Stimulated activated naive CD8-positive, alpha-beta T cell treated with anti-CD3 and anti-CD28 coated beads, Interleukin-15, Interleukin-2, amounts not matched to agents 100 U/mL and 50 U/mL, for 24 hours (primary cell): ENCODE measurements around the gene EPB41L3.
"Not testable (repeated sequence)": the region's sequence is repeated elsewhere in the genome, so short reads cannot be mapped to it uniquely, and the experiment has no call there.

ENCODE experiments used
- ATAC-seq: fragments of 150-1000 bp; cut with Tn5 transposase; one replicate; pipeline ENCODE4 v1.10.0; 2021
- DNase-seq: peaks from one replicate; pipeline ENCODE4 v3.0.0; 2021

Gene EPB41L3

DNA sequence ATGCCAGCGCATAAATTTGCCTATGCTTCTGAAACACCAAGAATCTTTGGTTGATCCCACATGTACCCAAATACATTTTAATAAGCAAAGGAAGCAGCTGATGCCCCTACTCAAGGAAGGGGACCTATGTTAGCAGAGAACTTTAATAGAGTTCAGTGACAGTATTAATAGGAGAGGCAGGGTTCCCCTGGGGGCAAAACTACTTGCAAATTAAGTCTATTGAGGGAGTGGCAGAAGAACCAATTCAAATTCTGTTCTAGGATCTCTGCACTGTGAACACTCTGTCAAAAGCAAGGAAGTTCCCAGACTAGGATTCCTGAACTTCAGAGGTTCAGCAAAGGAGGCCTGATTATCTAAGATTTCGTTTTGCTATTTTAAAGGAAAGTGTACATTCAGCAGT lies 47.5 kb downstream of the EPB41L3 start:
- DNase-seq = no peak
- no peak for ATAC-seq

DNA sequence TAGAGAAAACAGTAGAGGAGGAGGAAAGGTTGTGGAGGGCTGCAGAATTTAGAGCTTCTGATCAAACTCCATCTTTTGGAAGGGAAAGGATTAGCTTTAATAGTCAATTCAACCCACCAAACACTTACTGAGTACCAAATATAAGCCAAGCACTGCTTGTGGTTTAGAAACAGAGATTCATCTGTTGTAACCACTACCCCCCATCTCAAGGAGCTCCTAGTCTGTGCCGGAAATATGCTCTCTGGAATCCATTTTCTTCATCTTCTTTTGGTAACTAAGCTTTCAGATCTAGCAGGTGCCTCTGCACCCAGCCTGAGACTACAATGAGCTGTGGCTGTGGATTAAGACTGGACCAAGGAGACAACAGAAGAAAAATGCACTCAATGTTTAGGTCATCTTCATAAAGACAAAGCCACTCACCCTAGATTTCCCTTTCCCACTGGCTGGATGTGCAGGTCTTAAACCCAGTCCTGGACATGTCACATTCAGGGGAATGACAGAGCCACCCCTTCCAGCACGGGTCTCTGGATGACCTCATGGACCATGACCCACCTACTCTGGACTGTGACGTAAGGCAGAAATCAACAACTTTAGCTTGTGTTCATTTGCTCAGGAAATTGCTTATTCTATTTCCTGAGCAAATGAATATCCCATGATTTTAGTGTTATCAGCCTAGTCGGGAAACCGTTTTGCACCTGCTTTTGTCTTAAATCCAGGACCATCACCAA lies 52.9 kb downstream of the EPB41L3 start:
- ATAC-seq (no peak), DNase-seq (no peak)

DNA sequence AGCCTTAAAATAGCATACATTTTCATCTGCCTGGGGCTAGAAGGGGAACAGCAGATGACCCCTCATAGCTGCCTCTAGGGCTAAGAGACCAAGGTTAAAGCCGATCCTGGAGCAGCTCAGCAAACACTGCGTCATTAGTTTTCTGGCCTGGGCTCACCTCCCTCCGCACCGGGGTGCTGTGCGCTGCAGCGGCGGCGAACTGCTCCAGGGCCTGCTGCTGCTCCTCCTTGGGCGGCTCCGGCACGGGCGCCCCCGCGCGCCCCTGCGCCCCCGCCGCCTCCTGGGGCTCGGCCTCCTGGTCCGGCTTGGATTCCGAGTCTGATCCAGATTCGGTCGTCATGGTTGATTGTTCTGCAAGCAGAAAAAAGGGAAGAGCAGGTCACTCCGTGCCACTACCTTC lies 55.0 kb downstream of the EPB41L3 start:
- DNase-seq = no peak

DNA sequence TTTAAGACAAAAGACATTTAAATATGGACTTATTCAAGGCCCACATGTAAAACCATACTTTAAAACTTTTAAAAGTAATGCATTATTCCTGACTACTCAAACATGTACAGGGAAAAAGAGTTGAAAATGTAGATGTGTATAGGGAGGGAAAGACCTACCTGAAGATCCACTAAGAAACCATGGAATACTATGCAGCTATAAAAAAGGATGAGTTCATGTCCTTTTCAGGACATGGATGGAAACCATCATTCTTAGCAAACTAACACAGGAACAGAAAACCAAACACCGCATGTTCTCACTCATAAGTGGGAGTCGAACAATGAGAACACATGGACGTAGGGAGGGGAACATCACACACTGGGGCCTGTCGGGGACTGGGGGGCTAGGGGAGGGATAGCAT lies 55.8 kb downstream of the EPB41L3 start:
- DNase-seq, ATAC-seq: not testable (repeated sequence)

More for the DNA sequence above, 55.0 kb downstream of the EPB41L3 start:
- ATAC-seq = no peak

DNA sequence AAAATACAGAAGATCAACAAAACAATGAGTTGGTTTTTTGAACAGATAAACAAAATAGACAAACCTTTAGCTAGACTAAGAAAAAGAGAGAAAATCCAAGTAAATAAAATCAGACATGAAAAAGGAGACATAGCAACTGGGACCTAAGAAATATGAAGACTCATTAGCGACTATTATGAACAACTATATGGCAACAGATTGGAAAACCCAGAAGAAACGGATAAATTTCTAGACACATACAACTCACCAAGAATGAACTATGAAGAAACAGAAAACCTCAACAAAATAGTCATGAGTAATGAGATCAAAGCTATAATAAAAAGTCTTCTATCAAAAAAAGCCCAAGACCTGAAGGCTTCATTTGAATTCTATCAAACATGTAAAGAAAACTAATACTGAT lies 59.3 kb downstream of the EPB41L3 start:
- ATAC-seq = no peak
- DNase-seq = no peak

DNA sequence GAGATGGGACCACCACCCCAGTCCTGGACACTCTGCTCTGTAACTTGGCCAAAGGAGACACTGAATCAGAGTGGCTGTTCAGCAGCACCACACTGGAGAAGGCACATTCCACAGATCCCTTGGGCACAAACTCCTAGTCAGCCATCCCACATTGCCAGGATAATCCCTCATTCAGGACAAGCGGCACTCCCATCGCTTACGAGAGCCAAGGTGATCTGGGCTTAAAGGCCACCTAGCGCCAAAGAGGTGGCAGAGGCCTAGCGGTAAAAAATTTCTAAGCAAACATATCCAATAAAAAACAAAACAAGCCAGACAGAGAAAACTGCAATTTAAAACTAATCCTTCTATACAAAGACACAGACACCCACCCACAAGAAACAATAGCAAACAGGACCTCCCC lies 62.2 kb downstream of the EPB41L3 start:
- ATAC-seq = no peak
- DNase-seq = no peak

DNA sequence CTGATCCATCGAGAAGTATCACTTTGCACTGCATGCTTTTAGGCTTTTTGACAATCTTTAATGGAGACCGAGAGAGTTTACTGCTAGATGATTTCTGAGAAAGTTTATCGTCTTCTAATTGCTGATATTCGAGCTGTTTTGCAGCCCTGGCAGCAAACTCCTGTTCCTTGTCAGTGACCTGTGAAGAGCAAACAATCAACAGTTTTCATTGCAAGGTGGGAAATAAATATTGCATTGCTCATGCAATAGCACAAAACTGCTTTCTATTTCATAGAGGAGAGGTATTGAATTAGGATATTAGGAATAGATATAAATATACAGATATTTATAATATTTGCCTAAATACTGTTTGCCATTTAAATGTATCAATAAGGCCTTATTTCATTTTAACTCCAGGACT lies 65.5 kb downstream of the EPB41L3 start:
- DNase-seq (no peak), ATAC-seq (no peak)

DNA sequence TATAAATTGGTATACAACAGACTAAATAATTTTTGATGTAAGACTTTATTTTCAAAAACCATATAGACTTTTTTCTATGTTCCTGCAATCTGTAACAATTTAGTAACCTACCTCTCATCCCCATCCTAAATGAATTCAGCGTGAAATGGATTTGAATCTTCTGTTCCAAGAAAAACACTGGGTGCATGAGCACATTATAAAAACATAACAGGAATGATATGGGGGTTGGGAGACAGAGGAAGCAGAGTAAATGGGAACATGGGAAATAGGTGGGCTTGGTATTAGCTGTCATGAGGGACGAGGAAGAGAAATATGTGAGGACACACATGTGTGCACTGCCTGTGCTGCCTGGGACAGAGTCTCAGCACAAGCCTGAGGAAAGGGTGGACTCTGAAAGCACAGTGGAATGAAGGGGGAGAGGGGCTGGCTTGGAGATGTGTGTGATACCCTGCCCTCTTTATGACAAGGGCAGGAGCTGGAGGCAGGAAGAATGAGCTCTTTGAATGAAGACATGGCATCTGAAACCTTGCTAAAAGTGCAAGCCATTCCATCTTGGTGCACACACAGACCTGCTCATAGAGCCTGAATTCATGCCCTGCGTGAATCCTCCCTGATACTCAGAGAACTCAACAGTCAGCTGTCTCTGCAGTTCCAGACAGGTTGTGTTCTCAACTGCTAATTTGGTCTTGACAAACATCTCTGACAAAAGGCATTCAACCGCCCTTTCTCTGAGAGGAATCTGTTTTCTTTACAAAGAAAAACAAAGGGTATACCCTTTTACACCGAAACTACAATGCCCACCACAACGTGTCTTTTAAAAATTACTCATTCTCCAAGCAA lies 66.6 kb downstream of the EPB41L3 start:
- ATAC-seq (no peak), DNase-seq (no peak)

DNA sequence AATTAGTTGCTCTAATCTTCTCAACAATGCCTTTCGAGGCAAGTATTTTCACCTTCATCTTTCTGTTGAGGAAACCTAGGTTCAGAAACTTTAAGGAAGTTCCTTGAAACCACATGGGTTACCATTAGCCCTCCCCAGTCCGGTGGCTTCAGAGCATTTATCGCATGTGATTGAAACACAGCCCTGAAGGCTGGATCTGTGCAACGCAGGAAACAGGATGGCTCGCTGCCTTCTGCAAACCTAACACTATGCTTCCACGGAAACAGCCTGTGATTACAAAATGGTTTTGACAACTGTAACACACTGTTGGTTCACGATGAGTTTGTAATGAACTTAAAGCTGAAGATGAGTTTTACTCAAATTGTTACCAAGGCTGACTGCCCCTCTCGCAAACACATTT lies 68.5 kb downstream of the EPB41L3 start:
- ATAC-seq (no peak), DNase-seq (no peak)

DNA sequence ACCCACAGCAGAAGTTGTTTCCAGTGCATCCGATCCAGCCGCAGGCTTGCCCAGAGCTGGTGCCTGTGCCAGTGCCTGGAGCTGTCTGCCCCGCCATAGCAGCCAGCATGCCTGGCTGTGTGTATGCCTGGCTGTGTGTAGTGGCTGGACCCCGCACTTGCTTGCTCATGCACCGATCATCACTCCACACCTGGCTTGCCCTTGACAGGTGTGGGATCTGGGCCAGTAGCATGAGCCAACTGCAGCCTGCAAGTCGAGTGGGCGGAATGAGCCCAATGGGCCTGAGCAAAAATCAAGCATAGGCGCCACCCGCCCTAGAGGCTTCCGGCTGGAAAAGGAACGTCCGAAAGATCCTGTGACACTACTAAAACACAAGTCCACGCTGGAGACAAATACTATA lies 74.5 kb downstream of the EPB41L3 start:
- DNase-seq (no peak), ATAC-seq (no peak)

DNA sequence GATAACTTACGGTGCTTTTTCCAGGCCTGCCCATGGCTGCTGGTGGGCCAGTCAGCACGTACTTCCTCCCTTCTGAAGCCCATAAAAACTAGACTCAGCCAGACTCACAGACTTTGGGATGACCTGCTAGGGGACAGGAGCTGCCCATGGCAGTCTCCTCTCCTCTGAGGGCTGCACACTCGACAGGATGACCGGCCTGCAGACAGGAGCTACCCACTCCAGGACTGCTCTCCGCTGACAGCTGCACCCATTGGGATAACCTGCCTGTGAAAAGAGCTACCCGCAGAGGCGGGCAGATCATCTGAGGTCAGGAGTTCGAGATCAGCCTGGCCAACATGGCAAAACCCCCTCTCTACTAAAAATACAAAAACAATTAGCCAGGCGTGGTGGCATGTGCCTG lies 75.4 kb downstream of the EPB41L3 start:
- DNase-seq (no peak), ATAC-seq (no peak)

DNA sequence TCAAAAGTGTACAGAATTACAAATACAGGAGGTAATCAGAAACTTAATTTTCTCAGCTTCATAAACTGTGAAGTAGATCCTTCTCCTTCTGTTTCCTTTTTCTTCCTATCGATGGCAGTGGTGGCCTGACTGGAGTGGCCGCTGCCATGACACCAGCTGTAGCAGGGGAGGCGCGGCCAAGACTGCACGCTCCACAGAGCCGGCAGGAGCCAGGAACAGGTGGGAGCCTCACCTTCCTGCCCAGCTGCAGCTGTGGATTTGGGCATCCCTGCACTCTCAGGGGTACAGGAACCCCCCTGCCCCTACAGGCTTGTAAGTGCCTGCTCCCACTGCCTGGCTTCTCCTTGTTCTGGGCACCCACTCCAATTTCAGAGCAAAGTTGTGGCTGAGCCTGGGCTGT lies 76.1 kb downstream of the EPB41L3 start:
- ATAC-seq = no peak
- no peak for DNase-seq

DNA sequence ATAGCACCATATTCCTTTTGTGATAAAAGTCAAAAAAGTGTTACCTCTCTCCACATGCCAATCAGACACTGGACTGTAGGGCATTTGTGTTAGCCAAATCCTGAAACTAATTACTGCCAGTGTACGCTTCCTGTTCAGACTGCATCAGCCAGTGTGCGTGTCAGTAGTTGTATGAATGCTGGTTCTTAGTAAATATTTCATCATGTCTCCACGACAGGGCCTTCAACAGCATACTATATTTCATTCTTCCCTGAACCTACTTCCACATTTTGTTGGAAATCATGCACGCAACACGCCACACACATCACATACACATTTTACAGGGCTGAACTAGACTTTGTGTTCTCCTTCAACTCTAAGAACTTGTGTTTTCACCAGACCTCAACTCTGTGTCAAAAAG lies 77.5 kb downstream of the EPB41L3 start:
- ATAC-seq (no peak), DNase-seq (no peak)

DNA sequence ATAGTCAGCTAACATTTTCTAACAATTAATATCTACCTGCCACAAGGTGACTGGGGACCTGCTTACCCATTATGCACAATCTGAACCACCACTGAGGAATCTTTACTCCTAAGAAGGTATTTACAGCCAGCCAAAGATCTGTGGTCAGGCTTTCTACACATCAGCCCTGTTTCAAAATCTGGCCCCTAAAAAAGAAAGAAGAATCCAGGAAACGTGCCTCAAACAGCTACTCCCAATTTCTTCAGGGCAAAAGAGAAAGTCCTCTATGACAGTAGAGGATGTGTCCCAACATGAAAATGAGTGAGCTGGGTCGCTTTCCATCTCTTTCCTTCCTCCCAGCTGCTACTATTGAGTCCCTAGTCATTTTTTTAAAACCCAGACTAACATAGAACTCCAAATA lies 79.5 kb downstream of the EPB41L3 start:
- DNase-seq (no peak), ATAC-seq (no peak)

DNA sequence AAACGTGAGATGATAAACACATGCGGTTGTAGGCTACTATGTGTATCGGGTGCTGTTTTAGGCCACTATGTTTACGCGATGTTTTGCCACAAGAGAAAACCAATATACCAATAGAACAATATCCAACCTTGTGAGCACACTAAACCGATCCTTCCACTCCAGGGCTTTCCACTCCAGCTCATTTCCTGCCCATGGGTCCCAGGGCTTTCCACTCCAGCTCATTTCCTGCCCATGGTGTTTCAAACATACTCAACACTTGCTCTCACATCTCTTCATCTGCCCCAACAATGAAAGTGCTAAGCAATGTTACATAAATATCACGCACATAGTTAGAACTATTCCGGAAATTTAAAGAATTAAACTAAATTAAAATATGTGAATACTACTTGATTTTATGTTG lies 80.0 kb downstream of the EPB41L3 start:
- no peak for ATAC-seq

DNA sequence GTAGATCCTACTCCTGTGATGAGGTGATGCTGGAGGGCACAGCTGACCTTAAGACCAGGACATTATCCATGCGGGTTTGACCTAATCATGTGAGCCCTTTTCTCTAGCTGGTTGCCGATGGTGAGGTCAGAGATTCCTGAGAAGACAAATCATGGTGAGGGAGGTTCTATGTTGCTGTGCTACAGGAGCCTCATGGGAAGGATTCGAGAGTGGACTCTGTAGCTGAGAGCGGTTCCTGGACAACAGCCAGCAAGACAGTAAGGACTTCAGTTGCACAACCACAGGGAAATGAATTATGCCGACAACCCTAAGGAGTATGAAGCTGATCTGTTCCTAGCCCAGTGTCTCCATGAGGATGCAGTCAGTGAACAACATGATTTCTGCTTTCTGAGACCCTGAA lies 80.4 kb downstream of the EPB41L3 start:
- ATAC-seq (no peak), DNase-seq (no peak)

More for the DNA sequence above, 80.0 kb downstream of the EPB41L3 start:
- no peak for DNase-seq

DNA sequence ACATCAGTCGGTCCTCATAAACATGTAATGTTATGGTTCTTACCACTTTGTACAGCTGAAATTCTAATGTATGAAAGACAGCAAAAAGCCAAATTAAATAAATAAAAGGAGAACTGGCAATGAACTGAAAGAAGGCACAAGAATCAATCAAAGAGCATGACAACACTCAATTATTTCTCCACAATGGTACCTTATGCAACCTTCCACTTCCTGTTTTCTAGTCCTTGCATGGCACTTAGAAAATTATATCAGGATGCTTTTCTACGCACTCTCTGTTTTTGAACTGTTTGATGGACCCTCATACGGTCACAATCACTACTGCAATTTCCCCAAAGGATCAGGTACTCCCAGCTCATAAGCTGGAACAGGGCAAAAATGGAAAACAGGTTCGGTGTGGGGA lies 81.6 kb downstream of the EPB41L3 start:
- DNase-seq (no peak), ATAC-seq (no peak)

DNA sequence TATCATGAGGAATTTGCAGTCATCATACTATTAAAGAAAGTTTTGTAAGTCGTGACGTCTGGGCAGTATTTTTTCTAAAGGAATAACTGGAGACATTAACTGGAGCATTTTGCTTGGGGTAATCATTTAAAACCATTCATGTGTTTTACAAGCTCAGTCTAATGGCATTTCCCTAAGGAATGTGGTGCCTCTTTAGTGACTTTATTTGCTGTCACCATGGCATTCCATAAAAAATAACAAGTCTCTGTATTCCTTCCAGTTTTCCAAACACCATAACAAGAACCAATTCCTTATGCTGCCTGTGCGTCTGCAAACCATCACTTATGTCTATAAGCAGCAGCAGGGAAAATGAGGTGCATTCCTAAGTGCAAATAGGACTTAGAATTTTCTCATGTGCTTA lies 82.8 kb downstream of the EPB41L3 start:
- ATAC-seq (no peak), DNase-seq (no peak)

DNA sequence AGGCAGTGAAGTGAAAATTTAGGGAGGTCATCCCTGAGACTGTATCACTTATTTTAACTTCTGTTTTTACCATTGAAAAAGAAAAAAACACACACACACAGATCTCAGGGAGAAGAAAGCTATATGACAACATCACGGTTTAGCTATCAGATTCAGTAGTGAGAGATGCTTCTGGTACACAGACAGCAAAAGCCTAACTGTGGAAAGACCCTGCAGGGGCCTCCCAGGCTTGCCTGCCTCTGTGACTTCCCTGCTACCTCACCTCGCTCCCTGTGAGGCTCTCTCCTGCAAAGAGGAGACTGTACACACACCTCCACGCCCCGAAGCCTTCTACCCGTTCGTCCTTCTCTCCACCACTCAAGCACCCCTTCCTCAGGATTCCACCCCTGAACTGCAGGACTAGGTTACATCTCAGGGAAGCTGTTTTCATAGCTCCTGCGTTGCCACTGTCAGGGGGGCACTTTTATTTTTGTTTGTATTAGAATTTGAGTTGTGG lies 86.3 kb downstream of the EPB41L3 start:
- DNase-seq = no peak
- ATAC-seq = no peak

DNA sequence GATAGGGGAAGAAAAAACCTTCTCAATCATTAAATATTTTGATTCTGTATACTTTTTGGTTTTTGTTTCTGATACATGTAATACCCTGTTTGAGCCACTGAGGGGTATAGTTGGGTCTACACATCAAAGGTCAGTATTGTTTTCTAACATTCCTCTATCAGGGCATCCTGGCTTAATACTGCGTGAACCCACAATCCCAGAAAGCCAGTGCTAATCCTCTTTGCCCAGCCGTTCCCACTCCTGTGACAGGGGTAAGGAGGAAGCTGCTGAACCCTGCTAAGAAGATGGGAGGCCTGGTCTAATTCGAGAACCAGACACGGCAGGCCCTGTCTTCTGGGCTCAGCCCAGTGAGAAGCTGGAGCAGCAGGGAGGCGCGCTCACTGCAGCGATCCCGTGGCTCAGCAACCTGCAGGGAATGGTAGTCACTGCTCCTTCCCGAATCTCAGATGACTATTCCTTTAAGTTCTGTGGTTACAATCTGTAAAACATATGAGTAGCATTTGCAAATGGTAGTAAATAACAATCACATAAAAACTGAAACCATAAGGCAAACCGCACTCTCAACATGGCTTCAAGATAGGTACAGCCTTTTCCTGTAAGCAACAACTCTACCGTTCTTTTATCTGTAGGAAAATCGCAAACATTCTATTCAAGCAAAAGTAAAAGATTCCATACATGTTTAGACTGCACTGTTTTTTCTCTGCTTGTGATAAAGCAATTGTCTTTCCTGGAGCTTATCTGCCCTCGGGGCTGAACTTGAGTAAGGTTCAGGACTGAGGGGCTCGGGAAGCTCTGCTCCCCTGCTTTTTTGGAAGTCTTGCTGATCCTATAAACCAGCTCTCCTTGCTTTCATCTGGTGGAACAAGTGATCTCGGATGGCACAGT lies 87.0 kb downstream of the EPB41L3 start:
- ATAC-seq (peak; percentile 32), DNase-seq (no peak)

DNA sequence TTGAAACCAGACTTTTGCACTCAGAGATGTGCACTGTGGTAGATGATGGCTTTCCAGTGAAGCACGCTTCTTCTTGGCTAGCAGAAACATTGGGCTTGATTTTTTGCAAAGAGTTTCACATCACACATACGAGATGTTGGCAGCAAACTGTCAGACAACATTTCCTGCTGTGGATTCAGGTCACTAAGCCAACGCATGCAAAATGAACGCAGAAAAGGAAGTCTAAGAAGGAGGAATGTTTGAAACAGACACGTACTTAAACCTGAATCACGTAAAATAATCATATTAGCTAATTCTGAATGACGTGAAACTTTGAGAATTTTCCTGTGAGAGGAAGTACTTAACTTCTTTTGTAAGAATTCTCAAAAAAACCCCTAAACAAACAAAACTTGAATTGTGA lies 88.1 kb downstream of the EPB41L3 start:
- ATAC-seq = no peak
- DNase-seq = no peak

DNA sequence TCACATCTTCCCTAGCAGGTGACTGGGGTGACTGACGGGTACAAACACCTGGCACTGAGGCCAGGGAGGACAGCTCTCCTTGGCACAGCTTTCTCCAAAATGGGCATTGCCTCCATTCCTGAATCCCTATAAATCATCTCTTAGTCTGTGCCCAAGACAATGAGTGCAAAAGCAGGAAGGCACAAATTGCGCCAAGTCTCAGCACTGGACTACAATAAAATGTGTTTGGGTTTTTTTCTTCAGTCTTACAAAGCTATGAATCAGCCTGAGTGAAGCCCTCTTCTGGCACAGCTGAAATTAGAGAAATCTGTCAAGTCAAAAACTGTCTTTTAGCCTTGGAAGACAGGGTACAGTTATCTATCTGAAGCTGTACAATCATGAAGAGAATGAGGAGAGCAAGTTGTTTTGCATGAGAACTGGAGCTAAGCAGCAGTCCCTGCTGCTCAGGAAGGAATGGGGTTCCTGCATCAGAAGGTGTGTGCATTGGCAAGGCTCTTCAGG lies 90.8 kb downstream of the EPB41L3 start:
- ATAC-seq = no peak
- DNase-seq = no peak
